NCI-H187 treated with DMSO at 0.1 percent for 48 hours (cell line): ENCODE measurements around the gene GCNT4.
"Not testable (repeated sequence)": the region's sequence is repeated elsewhere in the genome, so short reads cannot be mapped to it uniquely, and the experiment has no call there.

ENCODE experiments used
- DNase-seq: peaks from one replicate; lab custom pipeline; 2025; lab: John Stamatoyannopoulos, UW

The GCNT4 gene, protein sequence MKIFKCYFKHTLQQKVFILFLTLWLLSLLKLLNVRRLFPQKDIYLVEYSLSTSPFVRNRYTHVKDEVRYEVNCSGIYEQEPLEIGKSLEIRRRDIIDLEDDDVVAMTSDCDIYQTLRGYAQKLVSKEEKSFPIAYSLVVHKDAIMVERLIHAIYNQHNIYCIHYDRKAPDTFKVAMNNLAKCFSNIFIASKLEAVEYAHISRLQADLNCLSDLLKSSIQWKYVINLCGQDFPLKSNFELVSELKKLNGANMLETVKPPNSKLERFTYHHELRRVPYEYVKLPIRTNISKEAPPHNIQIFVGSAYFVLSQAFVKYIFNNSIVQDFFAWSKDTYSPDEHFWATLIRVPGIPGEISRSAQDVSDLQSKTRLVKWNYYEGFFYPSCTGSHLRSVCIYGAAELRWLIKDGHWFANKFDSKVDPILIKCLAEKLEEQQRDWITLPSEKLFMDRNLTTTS

GRCh38 chr5:75052192-75053053, at the start of gene GCNT4:
GCNT4 (minus strand) TSS chr5:75052558; CDS start chr5:75030037, 22,521 bp downstream.
- DNase-seq: no peak

GRCh38 chr5:75095956-75096355, 43.6 kb upstream of the GCNT4 start:
- not testable (repeated sequence) for DNase-seq

DNA sequence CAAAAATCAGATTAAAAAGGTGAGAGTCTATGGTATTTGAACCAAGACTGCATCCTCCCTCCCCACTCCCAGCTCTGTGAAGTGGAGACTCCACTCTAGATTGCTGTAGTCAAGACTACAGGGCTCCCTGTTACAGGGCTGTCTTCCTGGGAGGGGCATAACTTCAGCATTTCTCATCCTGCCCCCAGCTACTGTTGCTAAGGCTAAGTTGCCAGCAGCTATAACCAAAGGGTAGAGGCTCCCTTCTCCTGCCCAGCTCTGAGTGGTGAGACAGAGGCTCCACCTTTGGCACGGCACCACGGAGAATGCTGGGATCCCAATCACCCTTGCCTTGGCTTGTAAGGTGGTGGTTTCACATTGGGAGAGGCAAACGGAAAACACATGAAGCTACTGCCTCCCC, 39.2 kb upstream of the GCNT4 start:
- no peak for DNase-seq

- no peak for DNase-seq
These were observed 37.3 kb upstream of the GCNT4 start for GRCh38 chr5:75089662-75090061.

- no peak for DNase-seq
These were observed 36.8 kb upstream of the GCNT4 start for GRCh38 chr5:75089137-75089536.

DNA sequence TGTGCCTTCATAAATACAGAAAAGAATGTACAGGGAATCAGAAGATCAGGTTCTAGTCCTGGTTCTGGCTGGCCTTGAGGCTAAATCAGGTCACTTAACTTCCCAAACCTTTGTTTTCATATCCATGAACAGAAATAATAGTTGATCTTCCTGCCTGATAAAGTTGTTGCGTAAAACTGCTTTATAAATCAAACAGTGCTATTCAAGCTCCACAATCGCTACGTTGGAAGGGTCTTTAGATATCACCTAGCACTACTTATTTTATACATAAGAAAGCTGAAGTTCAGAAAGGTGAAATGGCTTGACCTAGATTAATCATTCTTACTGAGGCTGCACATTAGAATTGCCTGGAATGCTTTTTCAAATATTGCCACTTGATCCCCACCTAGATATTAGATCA, 36.3 kb upstream of the GCNT4 start:
- DNase-seq: no peak

DNA sequence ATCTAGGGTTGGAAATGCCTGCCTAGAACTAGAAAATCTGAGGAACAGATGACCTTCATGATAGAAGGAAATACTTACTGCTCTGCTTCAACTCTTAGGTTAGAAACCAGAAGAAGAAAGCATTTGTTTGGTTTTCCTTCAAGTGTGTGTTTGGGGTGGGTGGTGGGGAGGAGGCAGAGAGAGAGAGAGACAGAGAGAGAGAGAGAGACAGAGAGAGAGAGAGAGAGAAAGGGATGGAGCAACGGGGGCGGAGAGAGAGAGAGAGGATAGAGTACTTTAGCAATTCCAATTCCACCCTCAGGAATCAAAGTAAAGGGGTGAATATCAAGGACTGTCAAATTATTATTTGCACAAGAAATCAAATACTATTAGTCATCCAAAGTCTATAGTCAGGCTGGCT, 29.2 kb upstream of the GCNT4 start:
- no peak for DNase-seq

DNA sequence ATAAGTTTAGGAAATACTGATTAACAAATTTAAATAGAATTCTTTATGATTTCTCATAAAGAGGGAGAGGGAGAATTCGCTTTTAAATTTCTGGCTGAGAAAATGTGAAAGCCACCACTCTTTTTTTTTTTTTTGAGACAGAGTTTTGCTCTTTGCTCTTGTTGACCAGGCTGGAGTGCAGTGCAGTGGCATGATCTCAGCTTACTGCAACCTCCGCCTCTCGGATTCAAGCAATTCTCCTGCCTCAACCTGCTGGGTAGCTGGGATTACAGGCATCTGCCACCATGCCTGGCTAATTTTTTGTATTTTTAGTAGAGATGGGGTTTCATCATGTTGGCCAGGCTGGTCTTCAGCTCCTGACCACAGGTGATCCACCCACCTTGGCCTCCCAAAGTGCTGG, 27.0 kb upstream of the GCNT4 start:
- not testable (repeated sequence) for DNase-seq

DNA sequence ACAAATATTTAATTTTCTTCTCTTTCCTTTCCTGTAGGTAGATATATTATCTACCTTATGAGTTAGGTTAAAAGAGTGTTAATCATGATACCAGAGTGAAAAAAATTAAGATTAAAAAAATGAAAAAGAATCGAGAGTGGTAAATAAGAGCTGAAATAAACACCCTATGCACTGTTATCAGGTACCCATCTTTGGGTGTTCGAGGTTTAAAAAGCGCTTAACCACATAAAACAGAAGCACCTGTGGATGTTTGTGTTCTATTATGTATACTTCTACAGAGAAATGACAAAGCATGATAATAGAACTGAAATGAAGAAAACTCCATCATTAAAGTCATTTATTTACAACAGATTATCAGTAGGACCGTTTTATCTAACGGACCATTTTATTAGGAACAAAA, 25.7 kb upstream of the GCNT4 start:
- DNase-seq: no peak

DNA sequence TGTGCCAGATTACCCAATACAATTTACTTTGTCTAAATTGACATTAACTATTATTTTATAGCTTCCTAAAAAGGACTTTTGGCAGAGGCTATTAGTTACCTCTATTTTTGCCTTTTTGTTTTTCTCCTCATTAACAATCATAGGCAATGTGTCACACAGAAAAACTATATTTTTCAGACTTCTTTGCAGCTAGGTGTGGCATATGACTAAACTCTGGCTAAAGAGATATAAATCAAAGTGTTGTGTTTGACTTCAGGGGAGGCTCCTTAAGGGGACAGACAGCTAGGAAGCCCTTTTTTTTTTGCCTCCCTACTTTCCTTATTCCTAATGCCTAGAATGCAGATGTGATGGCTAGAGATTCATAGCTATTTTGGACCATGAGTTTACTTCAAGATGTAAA, 19.7 kb upstream of the GCNT4 start:
- DNase-seq: no peak

GRCh38 chr5:75071100-75071499, 18.7 kb upstream of the GCNT4 start:
- no peak for DNase-seq

DNA sequence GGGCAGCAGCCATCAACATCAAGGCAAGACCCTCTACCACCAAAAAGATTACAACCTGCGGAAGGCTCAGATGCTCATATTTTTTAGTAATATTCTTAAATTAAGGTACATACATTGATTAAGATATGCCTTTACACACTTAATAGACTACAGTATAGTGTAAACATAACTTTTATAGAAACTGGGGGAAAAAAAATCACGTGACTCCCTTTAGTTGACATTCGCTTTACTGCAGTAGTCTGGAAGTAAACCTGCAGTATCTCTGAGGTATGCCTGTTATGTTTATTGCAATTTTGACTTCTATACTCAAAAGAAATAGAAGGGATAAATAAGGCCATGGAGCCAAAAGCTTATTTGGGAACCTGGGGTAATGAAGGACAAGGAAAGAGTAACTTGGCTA, 15.1 kb upstream of the GCNT4 start:
- no peak for DNase-seq

- DNase-seq: no peak
These were observed 10.7 kb upstream of the GCNT4 start for GRCh38 chr5:75062925-75063531.

DNA sequence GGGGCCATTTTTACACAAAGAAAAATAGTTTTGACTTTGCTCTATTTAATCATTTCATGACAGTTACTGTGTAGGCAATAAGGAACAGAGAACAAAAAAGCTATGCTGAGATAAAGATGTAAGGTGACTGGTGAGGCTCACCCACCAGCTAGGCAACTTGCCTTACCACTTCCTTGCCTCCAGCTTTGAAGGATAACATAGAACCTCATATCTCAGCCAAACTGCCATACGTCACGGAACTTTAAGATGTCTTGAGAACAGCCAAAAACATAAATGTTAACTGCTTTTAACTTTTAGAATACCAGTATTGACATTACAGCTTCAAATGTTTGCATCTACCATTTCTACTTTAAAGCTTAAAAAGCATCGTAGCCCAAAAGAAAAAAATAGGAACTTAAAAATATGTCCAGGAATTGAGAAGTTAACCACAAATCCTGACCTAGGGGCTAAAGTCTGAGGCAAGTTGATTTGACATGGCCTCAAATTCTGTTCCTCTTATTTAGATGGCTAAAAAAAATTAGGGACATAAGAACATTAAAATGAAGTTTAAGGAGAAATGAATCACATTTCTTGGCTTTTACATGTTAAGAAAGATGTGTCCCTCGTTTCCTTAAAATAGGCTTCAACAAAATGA, 7.7 kb upstream of the GCNT4 start:
- DNase-seq: no peak

DNA sequence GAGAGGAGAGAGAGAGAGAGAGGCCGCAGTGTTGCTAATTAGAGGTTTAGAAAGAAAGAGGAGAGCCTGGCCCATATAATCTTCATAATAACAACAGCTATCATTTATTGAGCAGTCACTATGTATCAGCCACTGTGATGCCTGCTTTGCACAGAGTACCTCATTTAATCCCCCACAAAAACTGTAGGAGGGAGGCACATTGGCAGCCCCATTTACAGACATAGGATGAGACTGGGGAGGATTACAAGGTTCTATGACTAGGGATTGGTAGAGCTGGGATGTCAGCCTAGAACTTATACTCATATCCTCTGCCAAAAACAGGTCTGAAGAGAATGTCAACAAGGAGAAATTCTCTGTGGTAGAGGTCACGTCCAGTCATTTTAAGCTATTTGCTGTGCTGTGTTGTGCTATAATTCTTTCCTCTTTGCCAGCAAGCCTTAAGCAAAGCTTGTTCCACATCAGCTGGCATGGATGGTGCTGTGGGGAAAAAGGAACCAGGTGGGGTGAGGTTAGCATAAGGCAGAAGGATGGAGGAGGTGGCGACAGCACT, 6.7 kb upstream of the GCNT4 start:
- DNase-seq: no peak

DNA sequence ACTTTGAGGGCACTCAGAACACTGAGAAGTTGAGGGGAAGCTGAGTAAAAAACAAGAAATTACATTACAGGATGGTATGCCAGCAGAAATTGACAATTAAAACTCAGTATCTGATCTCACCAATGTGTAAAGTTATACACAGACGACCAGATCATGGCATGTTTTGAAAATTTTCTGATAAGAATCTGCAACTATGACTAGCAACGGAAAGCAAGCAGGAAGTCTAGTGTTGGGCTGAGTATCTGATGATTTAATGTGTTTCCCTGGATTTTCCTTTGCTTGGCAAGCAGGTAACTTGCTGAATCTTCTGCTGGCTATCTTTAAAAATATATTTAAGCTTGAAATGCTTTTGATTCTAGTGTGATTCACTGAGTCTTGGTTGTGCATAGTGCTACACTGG, 5.2 kb upstream of the GCNT4 start:
- no peak for DNase-seq

GRCh38 chr5:75055727-75056144, 3.4 kb upstream of the GCNT4 start:
- DNase-seq: no peak

DNA sequence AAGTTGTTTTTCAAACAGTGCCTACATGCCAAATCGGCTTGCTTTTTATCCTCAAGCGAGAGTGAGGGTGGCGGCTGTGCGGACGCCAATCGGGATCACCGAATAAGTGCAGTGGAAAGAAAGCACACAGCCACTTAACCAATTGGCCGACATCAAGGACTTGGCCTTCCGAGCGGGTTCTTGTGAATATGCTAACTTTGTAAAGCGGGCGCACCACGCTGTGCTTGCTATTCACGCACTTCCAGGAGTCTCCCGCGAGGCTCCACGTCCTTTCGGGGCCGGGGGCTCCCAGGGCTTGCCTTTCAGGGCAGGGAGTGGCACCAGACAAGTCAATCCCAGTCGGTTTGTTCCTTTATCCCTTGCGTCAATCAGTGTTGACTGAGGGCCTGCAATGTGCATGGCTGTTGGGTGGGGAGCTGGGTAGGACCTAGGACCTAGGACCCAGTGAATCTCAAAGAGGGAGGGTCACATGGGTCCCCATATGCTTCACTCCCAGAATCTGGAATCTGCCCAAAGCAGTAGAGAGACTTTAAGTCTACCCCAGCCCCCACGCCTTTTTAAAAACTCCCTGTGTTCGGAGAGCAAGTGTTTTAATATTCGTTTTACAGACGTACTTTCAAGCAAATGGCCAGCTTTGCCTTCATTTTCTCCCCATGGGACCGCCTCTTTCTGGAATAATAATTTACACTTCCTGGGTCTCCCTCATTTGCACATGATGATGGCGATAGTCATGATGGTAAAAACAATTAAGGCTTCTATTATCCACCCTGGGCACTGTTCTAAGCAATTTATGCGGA, 2.0 kb upstream of the GCNT4 start:
- no peak for DNase-seq

GRCh38 chr5:75053304-75054133, 1.2 kb upstream of the GCNT4 start:
- no peak for DNase-seq

GRCh38 chr5:75053054-75053303, 621 bp upstream of the GCNT4 start:
- DNase-seq: no peak
